C1 segment of cervical spinal cord (tissue), 14 donors: ENCODE results near the gene PADI1.

Experiments used
- DNase-seq, 14 donors: peaks; one replicate each; lab custom pipeline; 2025; lab: John Stamatoyannopoulos, UW

Gene PADI1, protein sequence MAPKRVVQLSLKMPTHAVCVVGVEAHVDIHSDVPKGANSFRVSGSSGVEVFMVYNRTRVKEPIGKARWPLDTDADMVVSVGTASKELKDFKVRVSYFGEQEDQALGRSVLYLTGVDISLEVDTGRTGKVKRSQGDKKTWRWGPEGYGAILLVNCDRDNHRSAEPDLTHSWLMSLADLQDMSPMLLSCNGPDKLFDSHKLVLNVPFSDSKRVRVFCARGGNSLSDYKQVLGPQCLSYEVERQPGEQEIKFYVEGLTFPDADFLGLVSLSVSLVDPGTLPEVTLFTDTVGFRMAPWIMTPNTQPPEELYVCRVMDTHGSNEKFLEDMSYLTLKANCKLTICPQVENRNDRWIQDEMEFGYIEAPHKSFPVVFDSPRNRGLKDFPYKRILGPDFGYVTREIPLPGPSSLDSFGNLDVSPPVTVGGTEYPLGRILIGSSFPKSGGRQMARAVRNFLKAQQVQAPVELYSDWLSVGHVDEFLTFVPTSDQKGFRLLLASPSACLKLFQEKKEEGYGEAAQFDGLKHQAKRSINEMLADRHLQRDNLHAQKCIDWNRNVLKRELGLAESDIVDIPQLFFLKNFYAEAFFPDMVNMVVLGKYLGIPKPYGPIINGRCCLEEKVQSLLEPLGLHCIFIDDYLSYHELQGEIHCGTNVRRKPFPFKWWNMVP

DNA sequence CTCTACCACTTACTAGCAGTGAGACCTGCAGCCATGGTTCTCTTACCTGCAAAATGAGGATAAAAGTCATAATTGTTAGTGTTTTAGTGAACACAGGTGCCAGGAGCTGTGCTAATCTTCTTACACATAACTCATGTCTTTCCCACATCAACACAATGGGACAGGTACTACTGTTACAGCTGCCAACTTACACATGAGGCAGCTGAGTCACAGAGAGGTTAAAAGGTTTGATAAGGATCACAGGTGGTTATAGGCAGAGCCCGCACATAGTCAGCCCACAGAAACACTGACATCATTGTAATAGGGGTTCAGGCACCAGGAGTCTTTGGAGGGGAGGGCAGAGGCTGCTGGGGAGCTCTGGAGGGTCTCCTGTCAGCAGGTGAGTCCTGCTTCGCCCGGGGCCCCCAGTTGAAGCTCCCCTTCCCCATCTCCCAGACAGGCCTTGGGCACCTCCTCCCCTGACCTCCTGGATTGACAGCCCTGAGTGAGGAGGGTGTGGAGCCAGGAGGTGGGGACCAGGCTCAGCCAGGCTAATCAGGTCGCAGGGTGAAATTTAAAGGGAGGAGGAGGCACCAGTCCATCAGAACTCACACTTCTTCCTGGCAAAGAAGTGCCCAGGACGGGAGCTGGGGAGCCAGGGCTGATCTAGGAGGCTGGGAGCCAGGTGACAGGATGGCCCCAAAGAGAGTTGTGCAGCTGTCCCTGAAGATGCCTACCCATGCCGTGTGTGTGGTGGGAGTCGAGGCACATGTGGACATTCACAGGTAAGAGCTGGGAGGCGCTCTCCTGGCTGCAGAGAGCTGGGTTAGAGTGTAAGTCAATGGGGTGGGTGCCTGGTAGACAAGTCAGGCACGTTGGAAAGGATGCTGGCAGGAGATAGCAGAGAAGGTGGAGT, at the start of gene PADI1:
TSS of gene PADI1 (plus strand) at position 583 of the 895 bp plus-strand sequence. CDS start at position 673, 90 bp downstream.
- DNase-seq = no peak

DNA sequence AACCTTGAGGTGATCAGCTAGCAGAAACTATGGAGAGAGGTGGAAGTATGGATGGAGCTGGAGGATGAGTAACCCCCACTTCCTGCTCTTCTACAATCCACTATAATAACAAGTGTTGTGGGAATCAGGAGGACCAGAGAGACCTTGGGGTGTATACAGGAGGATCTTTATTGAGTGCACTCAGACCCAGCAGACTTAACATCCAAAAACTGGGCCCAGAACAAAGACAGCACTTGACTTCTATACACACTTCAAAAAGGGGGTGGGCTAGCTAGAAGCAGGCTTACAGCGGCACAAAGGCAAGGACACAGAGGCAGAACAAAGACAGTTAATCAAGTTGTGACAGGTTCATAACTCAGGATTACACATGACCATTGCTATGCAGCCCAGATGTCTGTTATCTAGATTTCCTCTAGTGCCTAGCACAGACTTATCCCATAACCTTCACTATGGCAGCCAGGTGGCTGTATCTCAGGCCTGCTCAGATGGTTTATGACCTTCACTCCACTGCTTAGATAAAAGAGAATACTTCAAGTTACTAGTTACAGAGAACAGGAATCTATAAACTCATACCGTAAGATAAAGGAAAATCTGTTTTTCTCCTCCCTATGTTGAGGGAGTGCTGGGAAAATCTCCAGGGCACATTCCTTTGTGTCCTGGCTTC, 49.5 kb upstream of the PADI1 start:
- no peak for DNase-seq

DNA sequence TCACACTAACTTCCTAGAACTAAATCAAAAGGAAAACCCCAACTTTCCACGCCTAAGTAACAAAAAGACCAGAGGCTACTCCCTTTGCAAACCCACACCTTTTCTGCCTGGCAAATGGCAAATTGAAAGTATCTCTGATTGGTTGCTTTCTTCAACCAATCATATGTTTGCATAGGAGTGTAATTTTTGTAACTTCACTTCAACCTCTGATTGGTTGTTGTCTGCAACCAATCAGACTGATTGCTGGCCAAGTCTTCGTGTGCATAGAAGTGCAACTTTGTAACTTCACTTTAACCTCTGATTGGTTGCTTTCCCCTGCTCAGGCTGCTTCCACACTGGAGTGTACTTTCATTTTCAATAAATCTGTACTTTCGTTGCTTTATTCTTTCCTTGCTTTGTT, 48.8 kb upstream of the PADI1 start:
- no peak for DNase-seq

DNA sequence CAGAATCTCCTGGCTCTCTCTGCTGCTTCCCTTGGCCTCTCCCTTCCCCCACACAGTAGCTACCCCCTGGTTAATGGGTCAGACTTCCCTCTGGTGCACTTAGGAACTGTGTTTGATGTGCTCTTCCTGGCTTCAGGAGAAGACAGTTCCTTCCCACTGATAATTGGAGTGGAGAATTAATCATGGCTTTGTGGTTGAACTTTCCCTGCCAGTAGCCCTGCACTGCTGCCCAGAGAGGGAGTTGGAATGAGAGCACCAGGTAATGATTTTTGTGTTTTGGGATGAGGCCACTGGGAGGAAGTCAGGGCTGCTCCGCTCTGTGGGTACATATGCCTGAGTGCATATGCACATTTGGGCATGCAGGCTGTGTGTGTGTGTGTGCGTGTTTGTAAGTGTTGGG, 46.0 kb upstream of the PADI1 start:
- no peak for DNase-seq

DNA sequence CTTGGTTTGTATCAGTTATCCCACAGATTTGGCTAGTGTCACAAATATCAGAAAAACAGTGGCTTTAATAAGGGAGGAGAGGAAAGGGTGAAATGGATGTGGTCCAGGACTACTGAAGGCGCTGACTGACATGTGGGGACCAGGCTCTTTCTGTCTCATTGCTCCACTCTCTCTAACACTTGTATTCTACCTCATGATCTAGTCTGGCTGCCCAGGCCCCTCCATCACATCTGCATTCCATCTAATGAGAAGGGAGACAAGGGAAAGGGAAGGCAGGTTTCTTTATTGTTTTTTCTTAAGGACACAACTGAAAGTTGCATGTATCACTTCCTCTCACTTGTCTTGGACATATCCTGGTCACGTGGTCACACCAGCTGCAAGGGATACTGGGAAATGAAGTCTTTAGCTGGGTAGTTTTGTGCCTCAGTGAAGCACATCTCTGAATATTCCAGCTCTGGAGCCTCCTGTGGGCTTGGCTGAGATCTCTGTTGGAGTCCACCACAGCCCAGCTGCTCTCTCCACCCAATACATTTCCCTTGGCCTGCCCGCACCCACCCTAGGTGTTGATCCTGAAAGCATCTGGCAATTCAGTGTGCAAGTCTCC, 43.7 kb upstream of the PADI1 start:
- DNase-seq = no peak

DNA sequence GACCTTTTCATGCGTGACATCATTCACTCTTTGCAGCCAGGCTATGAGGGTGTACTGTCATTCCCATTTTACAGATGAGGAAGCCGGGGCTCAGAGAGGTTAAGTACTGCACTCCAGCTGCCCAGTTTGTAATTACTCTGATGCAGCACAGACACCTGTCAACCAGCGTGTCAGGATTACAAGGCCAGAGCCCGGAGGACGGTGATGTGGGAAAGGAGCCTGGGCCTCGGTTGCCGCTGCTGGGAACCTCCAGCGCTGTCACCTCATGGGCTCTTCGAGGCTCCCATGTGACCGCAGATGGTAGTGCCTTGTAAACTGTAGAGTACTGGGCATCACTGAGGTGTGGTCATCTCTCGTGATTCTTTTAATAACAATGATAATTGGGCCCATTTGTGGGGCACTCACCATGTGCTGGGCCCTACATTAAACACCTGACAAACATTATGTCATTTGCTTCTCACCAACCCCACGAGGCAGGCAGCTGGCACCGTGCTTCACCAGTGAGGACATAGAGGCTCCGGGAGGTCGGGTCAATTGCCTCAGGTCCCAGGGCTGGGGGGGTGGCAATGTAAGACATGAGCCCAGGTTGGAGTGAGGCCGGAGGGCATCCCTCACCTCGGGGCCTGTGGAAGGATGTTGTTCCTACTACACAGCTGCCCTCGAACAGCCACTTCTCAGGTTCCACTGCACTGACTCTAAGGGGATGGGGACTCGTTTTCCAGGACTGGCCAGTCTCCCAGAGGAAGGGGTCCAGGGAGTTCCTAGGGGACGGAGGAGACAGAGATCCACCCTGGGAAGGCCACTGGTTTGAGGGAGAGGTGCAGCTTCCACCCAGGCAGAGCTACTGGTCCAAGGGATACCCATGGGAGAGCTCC, 42.8 kb upstream of the PADI1 start:
- no peak for DNase-seq

DNA sequence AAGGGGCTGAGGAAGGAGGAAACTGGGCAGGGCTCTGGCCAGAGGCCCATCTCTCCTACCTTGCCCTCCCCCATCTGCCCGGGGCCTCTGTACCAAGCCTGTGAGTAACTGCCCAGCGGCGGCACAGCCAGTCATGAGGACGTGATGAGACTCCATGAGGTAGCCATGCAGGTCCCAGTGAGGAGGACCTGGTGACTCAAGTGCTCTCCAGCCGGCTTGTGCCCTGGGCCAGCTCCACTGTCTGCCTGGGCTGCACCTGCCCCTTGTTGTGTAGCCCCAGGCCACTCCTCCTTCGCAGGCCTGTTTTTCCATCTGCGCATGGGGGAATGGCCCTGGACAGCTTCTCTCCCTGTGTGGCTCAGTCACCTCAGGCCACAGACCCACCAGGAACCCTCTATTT, 42.0 kb upstream of the PADI1 start:
- DNase-seq = no peak

DNA sequence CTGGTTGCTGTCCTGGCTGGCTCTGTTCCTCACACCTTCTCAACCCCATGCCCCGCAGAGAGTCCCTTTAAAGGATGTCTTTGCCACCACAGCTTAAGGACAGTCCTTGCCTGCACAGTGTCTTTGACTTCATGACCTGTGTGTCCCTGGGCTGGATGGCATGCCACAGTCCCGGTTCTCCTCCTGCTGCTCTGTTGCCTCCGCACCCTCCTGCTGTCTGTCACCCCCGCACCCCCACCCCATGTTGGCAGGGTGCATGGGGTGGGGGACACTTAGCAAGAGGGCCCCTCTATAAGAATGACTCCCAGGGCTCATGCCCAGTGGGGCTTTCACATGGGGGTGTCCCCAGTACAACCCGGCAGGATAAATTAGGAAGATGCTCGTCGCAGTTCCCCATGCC, 41.6 kb upstream of the PADI1 start:
- DNase-seq = no peak

DNA sequence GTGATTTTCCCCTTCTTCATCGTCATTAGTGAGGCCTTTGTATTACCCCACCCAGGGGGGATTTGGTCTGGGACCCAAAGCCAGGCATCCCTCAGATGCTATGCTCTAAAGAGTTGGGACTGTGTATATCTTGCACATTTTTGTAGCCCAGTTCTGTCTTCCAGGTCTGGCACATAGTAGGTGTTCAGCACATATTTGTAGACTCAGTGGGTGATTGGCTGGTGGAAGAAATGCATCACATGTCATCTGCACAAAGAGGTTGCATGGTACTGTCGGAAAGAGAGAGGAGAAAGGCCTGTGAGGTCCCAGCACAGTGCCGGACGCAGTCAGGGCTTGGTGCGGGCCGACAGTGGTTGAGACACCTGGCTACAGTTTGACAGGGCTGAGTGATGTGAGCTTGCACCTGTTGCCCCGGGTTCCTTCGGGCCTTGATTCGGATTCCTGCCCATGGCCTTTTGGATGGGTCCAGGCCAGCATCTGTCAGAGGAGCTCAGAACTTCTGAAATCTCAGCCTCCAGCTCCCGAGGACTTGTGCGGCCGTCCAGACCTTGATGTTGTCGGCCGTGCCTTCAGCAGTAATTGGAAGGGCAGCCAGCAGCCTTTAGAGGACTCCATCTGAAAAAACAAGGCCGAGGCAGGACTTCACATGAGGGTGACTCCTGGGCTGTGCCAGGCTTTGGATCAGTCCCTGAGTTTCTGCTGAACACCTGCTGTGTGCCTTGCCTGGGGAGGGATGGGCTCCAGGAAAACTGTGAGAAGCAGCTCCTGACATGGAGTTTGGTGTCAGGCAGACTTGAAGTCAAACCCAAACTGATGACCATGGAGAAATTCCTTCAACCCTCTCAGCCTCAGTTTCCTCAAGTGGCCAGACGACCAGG, 40.9 kb upstream of the PADI1 start:
- DNase-seq = no peak

DNA sequence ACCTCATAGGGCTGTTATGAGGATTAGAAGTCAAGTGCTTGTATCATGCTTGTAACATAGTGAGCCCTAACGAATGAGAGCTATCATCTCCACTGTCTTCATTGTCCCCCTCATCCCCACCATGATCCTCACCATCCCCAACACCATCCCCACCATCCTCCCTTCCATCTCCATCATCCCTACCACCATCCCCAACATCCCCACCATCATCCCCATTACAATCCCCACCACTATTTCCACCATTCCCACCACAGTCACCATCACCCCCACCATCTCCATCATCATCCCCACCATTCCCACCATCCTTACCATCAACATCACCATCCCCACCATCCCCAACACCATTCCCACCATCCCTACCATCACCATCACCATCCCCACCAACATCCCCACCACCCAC, 39.1 kb upstream of the PADI1 start:
- DNase-seq = no peak

DNA sequence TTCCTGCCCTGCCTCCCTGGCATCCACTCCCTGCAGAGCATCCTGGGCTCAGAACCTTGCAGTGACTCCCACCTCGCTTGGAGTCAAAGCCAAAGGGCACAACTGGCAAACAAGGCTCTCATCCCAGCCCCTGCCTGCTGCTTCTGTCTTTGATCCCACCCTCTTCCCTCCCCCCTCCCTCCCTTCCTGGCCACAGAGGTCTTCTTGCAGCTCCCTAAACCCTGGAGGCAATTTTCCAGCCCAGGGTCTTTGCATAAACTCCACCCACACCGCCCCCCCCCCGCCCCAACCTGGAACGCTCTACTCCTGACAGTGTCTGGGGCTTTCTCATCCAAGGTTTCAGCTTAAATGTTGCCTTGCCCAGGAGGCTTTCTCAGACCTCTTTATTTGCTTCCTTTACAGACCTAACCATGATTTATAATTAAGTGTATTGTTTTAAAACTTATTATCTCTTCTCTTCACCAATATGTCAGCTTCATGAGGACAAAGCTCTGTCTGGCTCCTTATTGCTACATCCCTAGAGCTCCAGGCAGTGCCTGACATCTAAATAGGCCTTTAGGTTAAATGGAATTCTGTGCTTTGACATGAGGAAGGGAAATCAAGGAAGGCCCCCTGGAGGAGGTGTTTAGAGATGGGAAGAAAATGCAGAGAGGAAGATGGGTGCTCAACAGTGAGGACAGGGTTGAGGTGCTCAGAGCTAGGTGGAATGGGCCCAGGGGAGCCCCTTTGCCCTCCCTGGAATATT, 37.7 kb upstream of the PADI1 start:
- no peak for DNase-seq

DNA sequence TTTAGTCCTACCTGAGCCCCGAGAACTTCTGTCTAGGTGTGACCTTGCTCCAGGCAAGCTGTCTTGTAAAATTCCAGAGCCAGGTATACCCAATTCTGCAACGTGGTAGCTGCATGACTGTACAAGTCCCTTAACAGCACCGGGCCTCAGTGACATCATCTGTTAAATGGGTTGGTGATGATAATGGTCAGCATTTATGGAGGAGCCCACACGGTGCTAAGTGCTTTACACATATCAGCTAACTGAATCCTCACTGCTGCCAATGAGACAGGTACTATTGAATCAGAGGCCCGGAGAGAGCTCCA, 37.2 kb upstream of the PADI1 start:
- no peak for DNase-seq

DNA sequence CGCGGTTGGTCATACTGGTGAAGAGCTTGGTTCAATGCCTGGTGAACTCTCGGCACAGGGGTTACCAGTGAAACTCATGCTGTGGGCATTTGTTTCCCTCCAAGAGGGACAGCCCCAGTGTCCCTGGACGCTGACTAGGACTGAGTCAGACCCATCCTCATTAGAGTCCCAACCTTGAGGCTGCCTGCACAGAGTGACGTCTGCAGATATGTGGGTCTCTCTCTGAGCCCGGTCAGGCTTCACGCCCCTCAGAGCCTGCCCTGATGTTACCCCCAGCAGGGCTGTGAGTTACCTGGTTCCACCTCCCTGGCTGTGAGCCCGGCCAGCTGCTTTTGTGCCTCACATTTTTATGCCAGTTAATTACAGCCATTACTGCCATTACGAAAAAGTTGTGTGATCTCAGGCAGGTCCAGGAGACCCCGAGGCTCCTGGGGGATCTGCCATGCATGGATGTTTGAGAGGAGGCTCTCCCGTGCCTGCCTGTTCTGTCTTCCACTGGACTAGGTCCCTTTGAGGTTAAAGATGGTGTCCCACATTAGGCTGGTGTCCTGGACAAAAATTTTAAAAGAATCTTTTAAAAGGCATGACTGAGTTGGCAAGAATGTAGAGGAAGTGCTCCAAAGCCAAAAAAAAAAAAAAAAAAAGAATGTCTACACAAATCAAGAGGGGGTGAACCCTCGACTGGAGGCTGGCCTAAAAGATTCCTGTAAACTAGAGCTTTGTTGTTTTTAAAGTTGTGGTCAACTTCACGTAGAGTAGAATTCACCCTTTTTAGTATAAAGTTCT, 36.6 kb upstream of the PADI1 start:
- DNase-seq = no peak

DNA sequence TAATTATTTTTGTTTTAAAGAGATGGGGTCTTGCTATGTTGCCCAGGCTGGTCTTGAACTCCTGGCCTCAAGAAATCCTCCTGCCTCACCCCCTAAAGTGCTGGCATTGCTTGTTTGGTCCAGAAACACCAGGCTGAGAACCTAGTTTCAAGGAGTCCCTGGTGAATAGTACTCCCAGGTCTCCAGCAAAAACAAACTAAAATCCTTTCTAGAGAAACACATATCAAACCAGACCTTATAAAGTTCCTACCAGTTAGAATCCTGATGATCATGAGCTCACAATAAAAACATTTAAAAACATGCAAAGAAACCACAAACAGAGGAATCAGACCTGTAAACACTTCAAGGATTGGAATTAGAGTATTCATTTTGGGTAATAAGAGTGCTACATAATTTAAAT, 34.4 kb upstream of the PADI1 start:
- DNase-seq = no peak

DNA sequence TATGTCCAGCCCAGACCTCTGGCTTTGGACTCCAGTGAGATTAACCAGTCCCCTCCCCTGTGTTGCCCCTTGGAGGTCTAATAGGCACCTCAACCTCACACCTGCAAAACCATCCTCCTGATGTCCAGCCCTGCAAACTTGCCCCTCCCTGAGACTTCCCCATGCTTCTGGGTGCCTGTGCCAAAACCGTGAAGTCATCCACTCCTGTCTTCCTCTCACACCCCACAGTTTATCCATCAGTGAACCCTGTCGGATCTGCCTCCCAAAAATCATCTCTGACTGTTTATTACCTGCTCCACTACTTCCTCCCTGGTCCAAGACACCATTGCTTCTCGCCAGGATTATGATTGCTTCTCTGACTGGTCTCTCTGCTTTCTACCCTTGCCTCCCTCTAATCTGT, 31.7 kb upstream of the PADI1 start:
- no peak for DNase-seq

DNA sequence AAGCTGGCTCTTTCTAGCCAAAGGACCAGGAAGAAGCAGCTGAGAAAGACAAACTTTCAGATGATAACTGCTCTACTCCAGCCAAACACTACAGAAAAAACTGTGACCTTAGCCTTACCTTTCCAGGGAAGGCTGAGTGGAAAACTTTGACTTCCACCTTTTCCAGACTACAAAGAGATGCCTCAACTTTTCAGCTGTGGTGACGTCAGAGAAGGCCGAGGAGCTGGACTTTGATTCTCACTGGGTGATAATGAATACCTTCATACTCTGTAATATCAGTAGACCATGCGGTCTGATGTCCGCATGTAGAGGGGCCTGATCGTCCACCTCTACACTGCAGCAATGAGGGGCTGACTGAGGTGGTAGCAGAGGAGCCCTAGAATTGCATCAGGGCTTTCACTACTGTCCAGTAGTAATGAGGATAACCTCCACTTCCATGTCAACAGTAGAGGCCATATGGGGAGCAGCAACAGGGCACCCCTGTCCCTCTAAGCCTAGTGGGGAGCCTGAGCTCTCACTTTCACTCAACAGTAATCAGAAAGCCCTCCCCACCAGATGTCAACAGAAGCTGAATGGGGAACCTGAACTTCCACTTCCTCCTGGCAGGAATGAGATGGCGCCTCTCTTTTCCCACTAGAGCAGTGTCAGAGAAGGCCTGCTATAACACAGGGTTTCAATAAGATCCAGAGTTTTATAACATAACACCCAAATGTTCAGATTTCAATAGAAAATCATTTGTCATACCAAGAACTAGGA, 28.4 kb upstream of the PADI1 start:
- DNase-seq = no peak

DNA sequence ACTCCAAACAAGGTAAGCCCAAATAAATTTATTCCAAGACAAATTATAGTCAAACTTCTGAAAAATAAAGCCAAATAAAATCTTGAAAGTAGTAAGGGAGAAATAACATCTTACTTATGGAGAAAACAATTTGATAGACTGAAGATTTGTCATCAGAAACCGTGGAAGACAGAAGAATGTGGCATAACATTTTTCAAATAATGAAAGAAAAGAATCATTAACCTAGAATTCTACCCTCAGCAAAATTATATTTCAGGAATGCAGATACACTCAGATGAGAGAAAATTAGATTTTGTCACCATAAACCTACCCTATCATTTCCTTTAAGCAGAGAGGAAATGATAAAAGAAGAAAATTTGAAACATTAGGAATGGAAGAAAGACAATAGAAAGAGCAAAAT, 27.3 kb upstream of the PADI1 start:
- no peak for DNase-seq
